Fibroblast of lung (primary cell): ENCODE measurements around the gene ARMC8. TPM values are rescaled to one million over a fixed set of nuclear protein-coding genes. Genes with fewer than 3 reads are reported as not detected.

Experiments used
- DNase-seq, 2 donors: peaks; one replicate each; pipeline versions ENCODE4 v3.0.0 to v3.0.0-alpha.2; 2010; ENCODE audit warnings: low read depth in 2 of 2
- H2AFZ ChIP-seq: 2 replicates; pipeline ENCODE4 v1.5.1; 2012; ENCODE audit warnings: low read length, control low read depth, inconsistent platforms
- H3K27ac ChIP-seq: 2 replicates; pipeline ENCODE4 v1.5.1; 2011; ENCODE audit warnings: low read length, control low read depth; ENCODE audit not compliant: insufficient read depth
- H3K27me3 ChIP-seq: 2 replicates; pipeline ENCODE4 v1.5.1; 2011; ENCODE audit warnings: mild to moderate bottlenecking, low read length; ENCODE audit not compliant: control insufficient read depth, insufficient read depth
- H3K36me3 ChIP-seq: 2 replicates; pipeline ENCODE4 v1.5.1; 2011; ENCODE audit warnings: low read length; ENCODE audit not compliant: control insufficient read depth, insufficient read depth
- H3K4me1 ChIP-seq: 2 replicates; pipeline ENCODE4 v1.5.1; 2011; ENCODE audit warnings: low read length; ENCODE audit not compliant: control insufficient read depth, insufficient read depth; ENCODE audit errors: extremely low read depth
- H3K4me2 ChIP-seq: 2 replicates; pipeline ENCODE4 v1.5.1; 2011; ENCODE audit warnings: low read length, control low read depth; ENCODE audit not compliant: insufficient read depth; ENCODE audit errors: extremely low read depth
- H3K4me3 ChIP-seq, 4 experiments: fragments of 200-600 bp in 1 of 4; sonication (generic) in 1 of 4; replicated peaks in 1 of 4; 2 replicates each; pipeline ENCODE4 v1.5.1; 2011 to 2016; ENCODE audit warnings: low read length in 4 of 4, low read depth in 3 of 4, mild to moderate bottlenecking in 3 of 4, control low read depth in 2 of 4, inconsistent platforms in 1 of 4, mixed read lengths in 1 of 4; ENCODE audit not compliant: insufficient read depth in 1 of 4; ENCODE audit errors: control extremely low read depth in 1 of 4
- H3K79me2 ChIP-seq: 2 replicates; pipeline ENCODE4 v1.5.1; 2012; ENCODE audit warnings: mild to moderate bottlenecking, low read length, inconsistent platforms; ENCODE audit not compliant: control insufficient read depth, insufficient read depth
- H3K9ac ChIP-seq: 2 replicates; pipeline ENCODE4 v1.5.1; 2011; ENCODE audit warnings: mild to moderate bottlenecking, low read length, control low read depth; ENCODE audit not compliant: insufficient read depth
- H3K9me3 ChIP-seq: 2 replicates; pipeline ENCODE4 v1.5.1; 2012; ENCODE audit warnings: low read depth, low read length; ENCODE audit not compliant: control insufficient read depth, insufficient read depth
- H4K20me1 ChIP-seq: 2 replicates; pipeline ENCODE4 v1.5.1; 2011; ENCODE audit warnings: low read length; ENCODE audit not compliant: control insufficient read depth, insufficient read depth; ENCODE audit errors: extremely low read depth
- EZH2 ChIP-seq: IDR thresholded peaks from 2 replicates; pipeline ENCODE4 v1.5.1; 2012; ENCODE audit warnings: low read length, control low read depth, mild to moderate bottlenecking; ENCODE audit errors: missing control alignments
- polyA plus RNA-seq, 2 donors: library from polyadenylated mRNA; depleted of rRNA in 1 of 2; stranded (reverse) in 1 of 2; unstranded in 1 of 2; fragments of >200 nt; gene quantifications; 2 replicates each; pipeline ENCODE4 v1.2.1, GENCODE V29; 2011 to 2012; ENCODE audit warnings: missing spikeins in 1 of 2
- total RNA-seq: library from RNA; depleted of rRNA; stranded (reverse); fragments of >200 nt; gene quantifications from 2 replicates; pipeline ENCODE4 v1.2.1, GENCODE V29; 2014
- TF ChIP-seq, protein P1 (sequence below), 2 donors: IDR thresholded peaks in 1 of 2; conservative IDR thresholded peaks in 1 of 2; 1 replicate in 1 of 2; 2 replicates in 1 of 2; pipeline ENCODE4 v1.5.1; 2011 to 2012; ENCODE audit warnings: low read length in 2 of 2, control low read depth in 1 of 2, inconsistent platforms in 1 of 2, low read depth in 1 of 2, mild to moderate bottlenecking in 1 of 2

The ARMC8 gene
- total and polyA plus RNA-seq, 2 donors (not counting 1 experiment from before 2014, with no cell fraction given): 44.7 to 45.9 TPM

DNA sequence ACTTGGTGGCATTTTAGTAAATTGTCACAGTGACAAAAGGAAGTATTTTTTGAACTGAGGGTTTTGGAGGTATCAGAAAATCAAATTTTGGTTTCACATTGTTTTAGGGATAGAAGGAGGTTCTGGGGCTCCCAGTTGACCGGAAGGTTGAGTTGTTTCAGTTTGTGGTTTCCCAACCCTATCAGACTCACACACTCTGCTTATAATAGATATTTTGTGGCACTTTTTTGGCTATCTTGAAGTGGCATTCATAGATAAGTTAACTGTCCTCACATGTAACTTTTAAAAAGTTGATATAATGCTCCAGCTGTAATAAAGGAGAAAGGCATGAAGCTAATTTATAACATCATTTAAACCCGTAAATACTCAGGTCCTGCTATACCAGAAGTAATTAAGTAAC, 12.8 kb downstream of the ARMC8 start:
- no peak overlapping the region for H3K4me3 ChIP-seq
- no peak overlapping the region for H2AFZ ChIP-seq
- H3K9me3 ChIP-seq: no peaks in the 10 kb centered on the region
- no peaks in the 10 kb centered on the region for H3K27me3 ChIP-seq
- peaks cover 67% of the 10 kb centered on the region for H3K79me2 ChIP-seq
- no peak for DNase-seq
- H3K9ac ChIP-seq: no peak overlapping the region
- H4K20me1 ChIP-seq: peaks cover 6% of the 10 kb centered on the region
- no peaks in the 10 kb centered on the region for H3K36me3 ChIP-seq
- TF ChIP-seq, protein P1, sequence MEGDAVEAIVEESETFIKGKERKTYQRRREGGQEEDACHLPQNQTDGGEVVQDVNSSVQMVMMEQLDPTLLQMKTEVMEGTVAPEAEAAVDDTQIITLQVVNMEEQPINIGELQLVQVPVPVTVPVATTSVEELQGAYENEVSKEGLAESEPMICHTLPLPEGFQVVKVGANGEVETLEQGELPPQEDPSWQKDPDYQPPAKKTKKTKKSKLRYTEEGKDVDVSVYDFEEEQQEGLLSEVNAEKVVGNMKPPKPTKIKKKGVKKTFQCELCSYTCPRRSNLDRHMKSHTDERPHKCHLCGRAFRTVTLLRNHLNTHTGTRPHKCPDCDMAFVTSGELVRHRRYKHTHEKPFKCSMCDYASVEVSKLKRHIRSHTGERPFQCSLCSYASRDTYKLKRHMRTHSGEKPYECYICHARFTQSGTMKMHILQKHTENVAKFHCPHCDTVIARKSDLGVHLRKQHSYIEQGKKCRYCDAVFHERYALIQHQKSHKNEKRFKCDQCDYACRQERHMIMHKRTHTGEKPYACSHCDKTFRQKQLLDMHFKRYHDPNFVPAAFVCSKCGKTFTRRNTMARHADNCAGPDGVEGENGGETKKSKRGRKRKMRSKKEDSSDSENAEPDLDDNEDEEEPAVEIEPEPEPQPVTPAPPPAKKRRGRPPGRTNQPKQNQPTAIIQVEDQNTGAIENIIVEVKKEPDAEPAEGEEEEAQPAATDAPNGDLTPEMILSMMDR (conservative IDR thresholded peaks at IDR 0.05 in 1 of 2, IDR thresholded peaks at IDR 0.05 in 1 of 2; ENCODE audit: low read depth in 1 of 2, low read length in 2 of 2): no peak
- no peak for TF ChIP-seq EZH2
- H3K27ac ChIP-seq: no peak overlapping the region
- H3K4me2 ChIP-seq: no peak overlapping the region
- no peaks in the 10 kb centered on the region for H3K4me1 ChIP-seq

DNA sequence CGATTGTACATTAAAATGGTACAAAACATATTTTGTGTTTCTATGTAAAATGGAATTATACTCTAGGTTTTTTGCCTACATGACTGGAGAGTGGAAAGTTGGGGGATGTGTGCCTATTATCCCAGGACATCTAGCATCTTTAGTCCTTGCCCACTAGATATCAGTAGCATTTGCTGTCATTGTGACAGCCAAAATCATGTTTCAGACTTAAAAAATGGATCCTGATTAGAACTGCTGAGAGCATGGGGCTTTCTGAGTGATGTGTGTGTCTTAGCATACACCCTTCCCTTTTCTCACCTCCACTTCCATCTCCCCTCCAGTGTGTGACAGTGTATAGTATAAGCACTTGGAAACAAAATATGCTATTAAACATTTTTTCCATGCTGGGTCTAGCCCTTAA, 13.3 kb downstream of the ARMC8 start:
- H3K9ac ChIP-seq: no peak overlapping the region

DNA sequence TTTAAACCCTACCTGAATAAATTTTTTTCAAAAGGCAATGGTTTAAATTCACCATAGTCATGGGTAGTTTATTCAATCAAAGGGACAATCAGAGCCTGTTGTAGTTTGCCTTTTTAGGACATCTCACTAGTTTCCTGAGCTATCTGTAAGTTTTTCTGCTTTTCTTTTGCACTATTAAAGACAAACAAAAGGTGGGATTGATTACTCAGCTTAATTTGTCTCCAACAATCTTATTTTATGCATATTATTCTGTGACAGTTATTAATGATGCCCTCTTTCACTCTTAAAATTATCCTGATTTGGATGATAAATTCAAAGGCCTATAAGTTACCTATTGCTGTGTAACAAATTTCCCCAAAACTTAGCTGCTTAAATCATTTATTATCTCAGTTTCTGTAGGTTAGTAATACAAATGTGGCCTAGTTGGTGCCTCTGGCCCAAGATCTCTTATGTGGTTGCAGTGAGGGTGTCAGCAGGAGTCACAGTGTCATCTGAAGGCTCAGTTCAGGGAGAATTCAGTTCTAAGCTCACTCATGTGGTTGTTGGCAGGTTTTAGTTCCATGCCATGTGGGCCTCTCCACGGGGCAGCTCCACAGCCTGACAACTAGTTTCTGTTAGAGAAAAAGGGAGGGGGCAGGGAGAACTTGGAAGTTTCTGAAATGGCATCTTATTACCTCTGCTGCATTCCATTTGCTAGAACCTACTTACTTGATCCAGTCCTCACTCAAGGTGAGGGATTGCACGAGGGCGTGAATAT, 16.0 kb downstream of the ARMC8 start:
- TF ChIP-seq EZH2: no peak
- TF ChIP-seq, protein P1 (conservative IDR thresholded peaks at IDR 0.05 in 1 of 2, IDR thresholded peaks at IDR 0.05 in 1 of 2; ENCODE audit: low read depth in 1 of 2, low read length in 2 of 2): no peak
- Histone ChIP-seq H3K4me1 (no peaks in the 10 kb centered on the region), H3K9me3 (no peaks in the 10 kb centered on the region), H3K79me2 (peaks cover 58% of the 10 kb centered on the region), H3K27ac (no peak overlapping the region), H4K20me1 (peaks cover 7% of the 10 kb centered on the region), H2AFZ (no peak overlapping the region), H3K9ac (no peak overlapping the region), H3K4me3 (no peak overlapping the region), H3K27me3 (no peaks in the 10 kb centered on the region), H3K4me2 (no peak overlapping the region), H3K36me3 (no peaks in the 10 kb centered on the region)
- DNase-seq: no peak

More for the DNA sequence above, 13.3 kb downstream of the ARMC8 start:
- TF ChIP-seq, protein P1 (conservative IDR thresholded peaks at IDR 0.05 in 1 of 2, IDR thresholded peaks at IDR 0.05 in 1 of 2; ENCODE audit: low read depth in 1 of 2, low read length in 2 of 2): no peak
- no peaks in the 10 kb centered on the region for H3K36me3 ChIP-seq
- no peaks in the 10 kb centered on the region for H3K27me3 ChIP-seq
- peaks cover 64% of the 10 kb centered on the region for H3K79me2 ChIP-seq
- no peaks in the 10 kb centered on the region for H3K9me3 ChIP-seq
- no peak overlapping the region for H3K27ac ChIP-seq
- no peaks in the 10 kb centered on the region for H3K4me1 ChIP-seq
- no peak overlapping the region for H3K4me3 ChIP-seq
- no peak for DNase-seq
- H4K20me1 ChIP-seq: peaks cover 6% of the 10 kb centered on the region
- H3K4me2 ChIP-seq: no peak overlapping the region
- H2AFZ ChIP-seq: no peak overlapping the region
